NCI-H2171 treated with DMSO at 0.1 percent for 48 hours (cell line): Measurements from ENCODE around the gene SEPTIN8.

ENCODE experiments used
- DNase-seq: peaks from one replicate; lab custom pipeline; 2025; lab: John Stamatoyannopoulos, UW

Gene SEPTIN8

DNA sequence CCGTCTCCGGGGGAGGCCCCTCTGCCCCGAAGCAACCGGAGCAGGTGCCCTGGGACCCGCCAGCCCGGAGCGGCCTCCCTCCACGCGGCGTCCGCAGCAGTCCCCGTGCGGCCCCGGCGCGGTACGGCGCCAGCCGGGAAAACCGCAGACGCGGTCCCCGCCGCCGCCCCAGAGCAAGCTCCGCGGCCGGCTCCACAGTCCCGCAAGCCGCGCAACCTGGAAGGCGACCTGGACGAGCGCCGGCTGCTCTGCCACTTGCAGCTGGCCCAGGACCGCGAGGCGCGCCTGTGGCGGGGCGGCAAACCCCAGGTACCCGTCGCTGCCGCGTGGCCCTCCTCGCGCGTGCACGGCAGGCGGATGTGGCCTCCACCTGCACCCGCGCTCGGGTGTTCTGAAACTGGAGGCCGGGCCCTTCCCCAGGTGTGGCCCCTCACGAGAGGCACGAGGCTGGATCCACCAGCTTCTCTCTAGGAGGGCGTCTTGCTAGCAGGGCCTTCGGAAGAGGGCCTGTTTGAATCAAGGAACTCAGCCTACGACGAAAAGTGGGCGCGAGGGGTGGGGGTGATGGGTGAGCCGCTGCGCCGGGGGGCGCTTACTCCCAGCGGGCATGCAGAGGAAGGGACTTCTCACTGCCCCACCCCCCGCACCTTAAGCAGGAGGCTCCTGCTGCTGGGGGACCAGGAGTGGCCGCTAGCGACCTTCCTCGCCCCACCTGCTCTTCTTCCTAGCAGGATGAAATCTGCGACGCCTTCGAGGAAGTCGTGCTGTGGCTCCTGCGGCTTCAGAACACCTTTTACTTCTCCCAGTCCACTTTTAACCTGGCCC lies 29.2 kb downstream of the SEPTIN8 start:
- DNase-seq: no peak

DNA sequence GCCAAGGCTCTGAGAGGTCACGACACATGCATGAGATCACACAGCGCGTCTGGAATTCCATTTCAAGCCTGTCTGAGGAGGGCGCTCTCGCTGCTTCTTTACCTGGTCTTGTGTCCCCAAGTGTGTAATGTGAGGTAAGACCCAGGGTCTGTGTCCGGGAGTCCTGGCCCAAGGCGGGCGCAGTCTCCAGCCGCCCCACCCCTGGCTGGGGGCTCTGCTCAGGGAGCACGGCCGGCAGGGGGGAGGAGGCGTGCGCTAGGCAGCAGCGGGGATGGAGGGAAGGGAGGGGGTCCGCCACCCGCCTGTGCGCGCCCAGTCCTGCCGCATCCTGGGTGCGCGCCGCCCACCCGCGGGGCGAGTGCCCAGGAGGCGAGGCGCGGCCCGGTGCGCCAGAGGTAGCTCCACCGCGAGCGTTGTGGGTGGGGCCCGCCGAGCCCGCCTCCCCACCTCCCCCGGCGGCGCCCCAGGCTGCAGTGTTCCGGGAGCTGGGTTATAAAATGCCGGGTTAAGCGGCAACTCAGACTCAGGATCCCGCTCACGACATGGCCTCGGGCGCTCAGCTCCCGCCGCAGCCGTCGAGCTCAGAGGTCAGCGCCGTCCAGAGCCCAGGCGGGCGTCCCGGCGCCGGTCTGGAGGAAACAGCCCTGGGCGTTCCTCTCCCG lies 30.0 kb downstream of the SEPTIN8 start, which contains the start of gene CCNI2:
Gene CCNI2, plus strand, starts transcription at position 473 of the 662 bp plus-strand sequence. Its CDS starts 70 bp downstream, at position 543.
- no peak for DNase-seq

DNA sequence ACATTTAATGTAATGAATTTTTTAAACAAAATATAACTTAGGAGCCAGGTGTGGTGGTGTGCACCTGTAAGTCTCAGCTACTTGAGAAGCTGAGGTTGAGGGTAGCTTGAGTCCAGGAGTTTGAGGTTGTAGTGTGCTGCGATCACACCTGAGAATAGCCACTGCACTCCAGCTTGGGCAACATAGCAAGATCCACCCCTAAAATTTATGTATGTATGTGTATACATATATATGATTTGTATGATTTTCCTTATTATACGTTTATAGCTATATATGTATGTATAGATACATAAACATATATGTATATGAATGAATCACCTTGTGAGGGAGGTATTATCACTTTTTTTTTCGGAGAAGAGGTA lies 30.5 kb downstream of the SEPTIN8 start:
- DNase-seq: no peak

DNA sequence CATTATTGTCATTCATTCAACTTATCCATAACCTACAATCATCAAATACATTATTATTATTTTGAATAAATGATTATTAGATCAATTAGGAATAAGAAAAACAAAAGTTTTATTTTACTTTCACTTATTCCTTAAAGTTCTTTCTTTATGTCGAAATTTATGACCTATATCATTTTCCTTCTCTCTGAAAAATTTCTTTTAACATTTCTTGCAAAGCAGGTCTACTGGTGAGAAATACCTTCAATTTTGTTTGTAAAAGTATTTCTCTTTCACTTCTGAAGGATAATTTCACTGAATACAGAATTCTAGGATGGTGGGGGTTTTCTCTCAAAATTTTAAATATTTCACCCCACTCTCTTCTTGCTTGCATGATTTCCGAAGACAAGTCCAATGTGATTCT lies 32.4 kb downstream of the SEPTIN8 start:
- DNase-seq: no peak

DNA sequence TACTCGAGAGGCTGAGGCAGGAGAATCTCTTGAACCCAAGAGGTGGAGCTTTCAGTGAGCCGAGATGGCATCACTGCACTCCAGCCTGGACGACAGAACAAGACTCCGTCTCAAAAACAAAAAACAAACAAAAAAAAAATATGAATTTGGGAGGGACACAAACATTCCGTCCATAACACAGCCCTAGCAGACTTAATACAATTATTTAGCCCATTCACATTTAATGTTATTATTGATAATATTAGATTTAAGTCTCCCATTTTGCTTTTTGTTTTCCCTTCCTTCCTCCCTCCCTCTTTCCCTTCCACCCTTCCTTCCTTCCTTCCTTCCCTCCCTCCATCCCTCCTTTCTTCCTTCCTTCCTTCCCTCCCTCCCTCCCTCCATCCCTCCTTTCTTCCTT lies 34.4 kb downstream of the SEPTIN8 start:
- no peak for DNase-seq

DNA sequence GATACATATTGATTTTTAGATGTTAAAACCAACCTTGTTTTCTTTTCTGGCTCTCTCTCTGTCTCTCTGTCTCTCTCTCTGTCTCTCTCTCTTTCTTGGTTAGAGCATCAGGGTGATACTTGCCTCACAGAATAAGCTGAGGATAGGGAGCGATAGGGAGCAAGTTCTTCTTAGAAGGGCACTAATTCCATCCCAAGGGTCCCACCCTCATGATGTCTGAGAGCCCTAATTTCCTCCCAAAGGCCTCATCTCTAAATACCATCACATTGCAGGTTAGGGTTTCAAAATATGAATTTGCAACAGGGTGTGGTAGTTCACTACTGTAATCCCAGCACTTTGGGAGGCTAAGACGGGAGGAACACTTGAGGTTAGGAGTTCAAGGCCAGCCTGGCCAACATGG lies 34.9 kb downstream of the SEPTIN8 start:
- DNase-seq: no peak

DNA sequence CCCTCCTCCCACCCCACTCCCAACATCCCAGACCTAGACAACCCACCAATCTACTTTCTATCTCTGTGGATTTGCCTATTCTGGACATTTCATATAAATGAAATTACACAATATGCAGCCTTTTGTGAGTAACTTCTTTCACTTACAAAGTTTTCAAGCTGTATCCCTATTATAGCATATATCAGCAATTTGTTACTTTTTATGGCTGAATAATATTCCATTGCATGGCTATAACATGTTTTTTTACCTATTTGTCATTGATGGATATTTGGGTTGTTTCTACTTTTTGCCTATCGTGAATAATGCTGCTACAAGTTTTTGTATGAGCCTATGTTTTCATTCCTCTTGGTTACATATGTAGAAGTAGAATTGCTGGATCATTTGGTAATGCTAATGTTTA lies 37.8 kb downstream of the SEPTIN8 start:
- no peak for DNase-seq

DNA sequence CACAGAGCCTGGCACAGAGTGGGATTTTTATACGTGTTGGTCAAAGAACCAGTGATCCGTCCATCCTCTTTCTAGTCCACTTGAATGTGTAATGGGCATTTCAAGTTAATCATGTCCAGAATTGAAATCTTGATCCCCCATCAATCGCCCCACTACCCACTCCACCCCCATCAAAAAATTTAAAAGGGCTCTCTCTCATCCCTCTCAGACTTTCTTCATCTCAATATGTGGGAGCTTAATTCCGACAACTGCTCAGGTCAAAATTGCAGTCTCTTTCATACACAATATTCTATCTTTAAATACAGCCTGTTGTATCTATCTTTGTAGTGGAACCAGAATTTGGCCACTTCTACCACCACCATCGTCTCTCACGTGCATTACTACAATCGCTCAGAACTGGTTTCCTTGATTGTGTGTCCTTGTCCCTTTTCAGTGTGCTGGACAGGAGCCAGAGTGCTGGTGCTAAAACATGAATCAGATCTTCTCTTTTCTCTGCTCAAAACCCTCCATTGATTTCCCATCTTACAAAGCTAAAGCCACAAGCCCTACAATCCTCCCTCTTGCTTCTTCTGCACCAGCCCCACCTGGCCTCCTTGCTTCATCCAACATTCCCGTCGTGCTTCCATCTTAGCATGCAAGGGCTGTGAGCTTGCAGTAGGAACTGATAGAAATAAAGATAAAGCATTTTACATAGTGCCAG lies 38.9 kb downstream of the SEPTIN8 start:
- no peak for DNase-seq

DNA sequence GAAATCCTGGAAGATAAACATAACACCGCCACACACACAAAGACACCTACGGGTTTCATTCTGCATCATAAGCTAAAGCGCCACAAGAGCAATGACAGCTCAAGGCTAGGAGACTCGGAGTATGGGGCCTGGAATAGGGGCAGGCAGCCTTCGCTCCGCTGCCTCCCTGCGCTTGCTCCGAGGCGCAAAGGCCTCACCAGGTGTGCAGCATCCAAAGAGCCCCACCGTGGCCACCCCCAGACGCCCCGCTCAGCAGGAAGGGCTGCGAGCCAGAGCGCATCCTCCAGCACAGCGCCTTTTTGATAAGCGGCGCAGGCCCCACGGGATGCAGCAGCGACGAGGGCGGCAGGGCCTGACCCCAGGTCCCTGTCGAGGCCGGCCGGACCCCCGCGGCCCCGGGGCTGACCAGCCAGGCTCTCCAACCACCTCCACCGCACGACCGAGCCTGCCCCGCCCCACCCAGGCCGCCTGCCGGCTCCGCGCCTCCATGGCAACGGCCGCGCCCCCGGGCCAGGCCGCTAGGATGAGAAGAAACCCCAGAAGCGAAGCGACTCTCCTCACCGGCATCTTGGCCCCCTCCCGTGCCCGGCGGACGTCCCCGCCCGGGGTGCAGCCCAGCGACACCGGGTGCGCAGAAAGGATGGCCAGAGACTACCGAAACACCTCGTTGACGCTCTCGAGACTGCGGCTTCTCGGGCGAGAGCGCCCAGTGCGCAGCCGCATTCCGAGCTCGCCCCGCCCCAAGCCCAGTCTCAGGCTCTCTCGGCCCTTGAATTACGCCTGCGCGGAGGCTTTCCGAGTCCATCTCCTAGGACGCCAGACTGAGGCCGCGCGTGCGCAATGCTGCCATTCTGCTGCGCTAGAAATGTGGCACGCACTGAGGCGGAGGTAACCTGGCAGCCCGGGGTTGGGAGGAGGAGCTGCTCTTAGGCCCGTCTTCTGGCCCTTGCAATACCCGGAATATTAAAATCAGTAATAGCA lies 39.9 kb downstream of the SEPTIN8 start, which contains the start of gene KIF3A:
Gene KIF3A, minus strand, starts transcription at position 694 of the 981 bp plus-strand sequence. Its CDS starts 127 bp downstream, at position 567.
- DNase-seq: peak; percentile 92

DNA sequence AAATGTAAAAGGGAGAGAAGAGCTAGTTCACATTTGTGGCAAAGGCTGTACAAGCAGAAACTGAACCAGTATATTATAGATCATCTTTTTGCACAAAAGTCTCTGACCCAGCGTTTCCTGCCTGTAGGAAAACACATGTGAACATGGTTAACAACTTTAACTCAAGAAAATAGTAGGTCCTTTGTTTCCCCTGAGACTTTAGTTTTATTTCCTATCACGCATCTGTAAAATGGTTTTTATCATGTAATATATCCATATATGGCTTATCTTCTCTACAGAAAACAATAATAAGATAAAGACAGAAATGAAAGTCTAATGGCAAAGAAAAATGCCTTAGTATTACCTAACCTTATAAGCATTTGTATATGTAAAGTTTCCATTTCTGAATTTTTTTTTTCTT lies 42.4 kb downstream of the SEPTIN8 start:
- no peak for DNase-seq

DNA sequence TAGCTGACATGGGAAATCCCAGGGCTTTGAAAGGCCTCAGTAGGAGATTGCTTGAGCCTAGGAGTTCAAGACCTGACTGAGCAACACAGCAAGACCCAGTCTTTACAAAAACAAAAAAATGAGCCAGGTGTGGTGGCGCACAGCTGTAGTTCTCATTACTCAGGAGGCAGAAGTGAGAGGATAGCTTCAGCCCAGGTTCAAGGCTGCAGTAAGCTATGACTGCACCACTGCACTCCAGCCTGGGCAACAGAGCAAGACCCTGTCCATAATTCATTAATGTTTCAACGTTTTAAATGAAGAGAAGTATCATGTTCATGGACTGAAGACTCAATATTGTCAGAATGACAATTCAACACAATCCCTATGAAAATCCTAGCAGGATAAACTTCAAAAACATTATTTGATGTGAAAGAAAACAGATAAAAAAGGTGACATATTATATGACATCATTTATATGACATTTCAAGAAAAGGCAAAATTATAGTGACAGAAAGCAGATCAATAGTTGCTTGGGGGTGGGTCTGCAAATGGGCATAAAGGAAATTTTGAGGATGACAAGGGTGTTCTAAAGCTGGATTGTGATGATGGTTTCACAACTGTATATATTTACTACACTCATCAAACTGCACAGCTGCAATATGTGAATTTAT lies 43.4 kb downstream of the SEPTIN8 start:
- no peak for DNase-seq

DNA sequence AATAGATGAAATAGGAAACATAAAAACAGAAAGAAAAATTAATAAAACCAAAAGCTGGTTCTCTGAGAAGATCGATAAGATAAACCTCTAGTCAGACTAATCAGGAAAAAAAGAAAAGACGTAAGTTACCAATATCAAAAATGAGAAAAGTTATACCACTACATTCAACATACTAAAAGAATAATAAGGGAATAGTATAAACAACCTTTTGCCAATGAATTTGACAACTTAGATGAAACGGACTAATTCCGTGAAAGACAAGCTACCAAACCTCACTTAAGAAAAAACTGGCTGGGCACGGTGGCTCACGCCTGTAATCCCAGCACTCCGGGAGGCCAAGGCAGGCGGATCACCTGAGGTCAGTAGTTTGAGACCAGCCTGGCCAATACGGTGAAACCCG lies 47.1 kb downstream of the SEPTIN8 start:
- DNase-seq: no peak

DNA sequence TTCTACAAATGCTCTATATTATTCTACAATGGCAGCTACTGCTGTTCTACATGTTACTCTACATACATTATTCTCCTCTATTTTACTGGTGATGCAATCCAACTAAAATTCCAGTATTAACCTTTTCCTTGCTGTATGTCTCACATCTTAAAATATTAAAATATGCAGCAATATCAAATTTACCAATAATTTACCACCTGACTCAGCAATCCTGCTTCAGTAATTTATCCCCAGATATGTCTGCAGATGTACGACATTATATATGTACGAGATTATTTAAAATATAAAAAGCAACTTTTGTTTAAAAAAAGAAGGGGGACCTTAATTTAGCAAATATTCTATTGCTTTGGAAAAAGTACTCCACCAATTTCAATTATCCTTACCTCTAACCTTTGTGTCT lies 51.3 kb downstream of the SEPTIN8 start:
- no peak for DNase-seq

DNA sequence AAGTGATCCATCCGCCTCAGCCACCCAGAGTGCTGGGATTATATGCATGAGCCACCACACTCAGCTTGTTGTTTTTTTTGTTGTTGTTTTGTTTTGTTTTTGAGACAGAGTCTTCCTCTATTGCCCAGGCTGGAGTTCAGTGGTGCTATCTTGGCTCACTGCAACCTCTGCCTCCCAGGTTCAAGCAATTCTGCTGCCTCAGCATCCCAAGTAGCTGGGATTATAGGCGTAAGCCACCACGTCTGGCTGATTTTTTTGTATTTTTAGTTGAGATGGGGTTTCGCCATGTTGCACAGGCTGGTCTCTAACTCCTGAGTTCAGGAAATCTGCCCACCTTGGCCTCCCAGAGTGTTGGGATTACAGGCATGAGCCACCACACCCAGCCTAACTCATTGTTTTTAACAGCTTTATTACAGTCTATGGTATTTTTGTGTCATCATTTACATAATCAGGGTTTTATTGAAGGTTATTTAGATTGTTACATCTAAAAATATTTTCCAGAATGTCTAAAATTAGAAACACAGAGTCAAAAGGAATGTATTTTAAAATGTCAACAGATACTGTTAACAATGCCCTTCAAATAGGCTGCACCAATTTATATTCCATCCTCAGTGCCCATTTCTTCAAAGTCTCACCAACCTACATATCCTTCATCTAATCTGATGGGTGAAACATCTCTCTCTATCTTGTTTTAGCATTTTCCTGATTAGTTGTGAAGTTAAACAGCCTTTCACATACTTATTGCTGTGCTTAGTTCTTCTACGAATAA lies 58.3 kb downstream of the SEPTIN8 start:
- no peak for DNase-seq

DNA sequence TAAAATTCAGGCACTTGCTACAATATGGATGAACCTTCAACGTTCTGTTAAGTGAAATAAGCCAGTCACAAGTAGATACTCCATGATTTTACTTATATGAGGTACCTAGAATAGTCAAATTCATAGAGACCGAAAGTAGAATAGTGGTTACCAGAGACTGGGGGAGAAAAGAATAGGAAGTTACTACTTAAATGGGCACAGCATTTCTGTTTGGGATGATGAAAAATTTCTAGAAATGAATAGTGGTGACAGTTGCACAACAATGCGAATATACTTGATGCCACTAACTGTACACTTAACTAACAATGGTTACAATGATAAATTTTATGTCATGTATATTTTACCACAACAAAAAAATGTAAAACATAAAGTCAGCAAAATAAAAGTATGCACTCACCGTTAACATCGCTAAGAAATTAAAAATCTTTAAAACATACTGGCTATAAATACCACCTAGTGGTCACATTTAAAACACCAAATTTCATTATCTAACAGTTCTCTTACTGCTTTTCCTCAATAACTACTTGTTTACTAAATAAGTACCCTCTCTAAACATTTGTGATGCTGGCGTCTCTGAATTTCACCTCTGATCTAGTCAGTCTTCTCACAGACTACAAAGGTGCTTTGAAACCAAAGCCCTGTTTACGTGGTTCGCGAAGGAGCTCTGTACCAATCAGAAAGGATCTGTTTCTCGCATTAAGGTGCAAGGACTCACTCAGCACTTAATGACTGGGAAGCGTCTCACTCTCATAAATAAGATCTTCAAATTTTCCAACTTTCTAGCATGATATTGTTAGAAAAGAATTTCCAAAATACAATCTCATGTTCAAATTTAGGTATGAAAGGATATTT lies 62.4 kb downstream of the SEPTIN8 start:
- no peak for DNase-seq

DNA sequence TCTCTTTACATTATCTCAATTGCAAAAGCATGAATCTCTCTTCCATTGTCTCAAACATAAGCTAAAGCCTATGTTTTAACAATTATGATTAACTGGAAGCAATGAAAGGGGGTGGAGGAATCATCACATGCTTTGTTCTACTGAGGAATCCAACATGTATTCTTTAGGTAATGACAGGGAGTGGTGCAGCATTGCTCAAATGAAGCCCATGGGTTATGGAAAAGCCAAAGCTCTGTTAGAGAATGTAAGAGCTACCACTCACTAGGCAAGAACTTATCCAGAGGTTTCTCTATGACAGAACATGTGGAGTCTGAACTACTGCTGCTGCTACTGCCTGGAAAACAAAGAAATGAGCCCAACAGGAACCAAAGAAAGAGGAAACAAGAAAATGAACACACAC lies 68.4 kb downstream of the SEPTIN8 start:
- no peak for DNase-seq

DNA sequence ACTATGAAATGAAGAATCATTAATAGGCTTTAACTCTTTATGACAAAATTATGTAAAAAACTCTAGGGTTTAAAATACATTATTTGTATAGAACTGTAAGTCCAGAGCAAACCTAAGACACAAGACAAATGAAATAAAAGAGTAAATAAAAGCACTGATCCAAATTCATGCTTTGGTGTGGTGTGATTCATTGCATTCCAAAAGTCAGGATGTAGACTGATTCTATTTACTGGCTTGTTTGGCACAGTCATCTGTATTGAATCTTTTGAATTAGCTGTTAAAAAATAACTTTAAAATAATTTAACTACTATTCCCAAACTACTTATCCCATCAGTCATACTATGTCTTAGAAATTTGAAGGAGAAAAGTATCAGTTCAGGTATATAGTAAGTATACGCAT lies 72.2 kb downstream of the SEPTIN8 start:
- DNase-seq: no peak
